Measurements from ENCODE around the gene MRPL28.

DNA sequence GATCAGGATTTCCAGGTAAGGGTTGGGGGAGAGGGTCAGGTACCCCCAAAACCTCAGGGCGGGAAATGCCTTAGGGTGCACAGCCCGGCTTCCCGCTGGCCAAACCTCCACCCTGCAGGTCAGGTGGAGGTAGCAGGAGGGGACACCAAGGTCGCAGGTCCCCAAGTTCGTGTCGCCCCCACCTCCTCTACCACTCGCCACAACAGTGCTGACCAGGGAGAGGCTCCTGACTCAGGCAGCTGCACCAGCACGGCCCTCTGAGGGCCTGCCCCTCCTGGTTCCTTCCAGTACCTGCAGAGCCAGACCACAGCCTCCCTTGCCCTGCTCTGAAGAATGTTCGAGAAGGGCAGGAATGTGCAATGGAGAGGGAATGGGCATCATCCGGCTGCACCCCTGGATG is 3.9 kb downstream of the MRPL28 start:
- TF ChIP-seq, protein P1, sequence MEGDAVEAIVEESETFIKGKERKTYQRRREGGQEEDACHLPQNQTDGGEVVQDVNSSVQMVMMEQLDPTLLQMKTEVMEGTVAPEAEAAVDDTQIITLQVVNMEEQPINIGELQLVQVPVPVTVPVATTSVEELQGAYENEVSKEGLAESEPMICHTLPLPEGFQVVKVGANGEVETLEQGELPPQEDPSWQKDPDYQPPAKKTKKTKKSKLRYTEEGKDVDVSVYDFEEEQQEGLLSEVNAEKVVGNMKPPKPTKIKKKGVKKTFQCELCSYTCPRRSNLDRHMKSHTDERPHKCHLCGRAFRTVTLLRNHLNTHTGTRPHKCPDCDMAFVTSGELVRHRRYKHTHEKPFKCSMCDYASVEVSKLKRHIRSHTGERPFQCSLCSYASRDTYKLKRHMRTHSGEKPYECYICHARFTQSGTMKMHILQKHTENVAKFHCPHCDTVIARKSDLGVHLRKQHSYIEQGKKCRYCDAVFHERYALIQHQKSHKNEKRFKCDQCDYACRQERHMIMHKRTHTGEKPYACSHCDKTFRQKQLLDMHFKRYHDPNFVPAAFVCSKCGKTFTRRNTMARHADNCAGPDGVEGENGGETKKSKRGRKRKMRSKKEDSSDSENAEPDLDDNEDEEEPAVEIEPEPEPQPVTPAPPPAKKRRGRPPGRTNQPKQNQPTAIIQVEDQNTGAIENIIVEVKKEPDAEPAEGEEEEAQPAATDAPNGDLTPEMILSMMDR (IDR thresholded peaks at IDR 0.05): no peak
- no peak for TF ChIP-seq EP300 (IDR thresholded peaks at IDR 0.05)

All from gastroesophageal sphincter (tissue), 3 donors.